GM19372 (cell line): ENCODE results near the gene CLMN.

ENCODE experiments used
- ATAC-seq: cut with Tn5 transposase; IDR thresholded peaks from one replicate; pipeline ENCODE4 v1.9.1; 2021; ENCODE audit warnings: mild to moderate bottlenecking, low read depth, moderate library complexity; ENCODE audit not compliant: unreplicated experiment

Gene CLMN

GRCh38 chr14:95252219-95252618, 67.5 kb downstream of the CLMN start:
- ATAC-seq = no peak

- ATAC-seq = no peak
Measured at GRCh38 chr14:95250936-95251335, 68.8 kb downstream of the CLMN start.

GRCh38 chr14:95250140-95250769, 69.5 kb downstream of the CLMN start:
- no peak for ATAC-seq

- ATAC-seq = no peak
Measured at GRCh38 chr14:95248432-95248831, 71.3 kb downstream of the CLMN start.

GRCh38 chr14:95246870-95247269, 72.8 kb downstream of the CLMN start:
- no peak for ATAC-seq

- ATAC-seq = no peak
Measured at GRCh38 chr14:95245334-95245733, 74.4 kb downstream of the CLMN start.

GRCh38 chr14:95244587-95244986, 75.1 kb downstream of the CLMN start:
- no peak for ATAC-seq

- no peak for ATAC-seq
Measured at GRCh38 chr14:95242870-95243269, 76.8 kb downstream of the CLMN start.

- ATAC-seq = no peak
Measured at GRCh38 chr14:95240859-95241813, 78.6 kb downstream of the CLMN start.

- ATAC-seq = no peak
Measured at GRCh38 chr14:95238487-95239298, 81.0 kb downstream of the CLMN start.

GRCh38 chr14:95237958-95238340, 81.8 kb downstream of the CLMN start:
- ATAC-seq = no peak

- ATAC-seq = no peak
Measured at GRCh38 chr14:95237121-95237957, 82.4 kb downstream of the CLMN start.

- ATAC-seq = no peak
Measured at GRCh38 chr14:95236221-95236620, 83.5 kb downstream of the CLMN start.

GRCh38 chr14:95235767-95236166, 83.9 kb downstream of the CLMN start:
- no peak for ATAC-seq

GRCh38 chr14:95235351-95235750, 84.4 kb downstream of the CLMN start:
- no peak for ATAC-seq

- ATAC-seq = no peak
Measured at GRCh38 chr14:95234426-95234825, 85.3 kb downstream of the CLMN start.

- peak; percentile 98 for ATAC-seq
Measured at GRCh38 chr14:95233702-95234241, 85.9 kb downstream of the CLMN start.

- ATAC-seq = no peak
Measured at GRCh38 chr14:95232894-95233584, 86.7 kb downstream of the CLMN start.

- no peak for ATAC-seq
Measured at GRCh38 chr14:95231966-95232633, 87.6 kb downstream of the CLMN start.
